ENCODE data around the gene GJA3.

DNA sequence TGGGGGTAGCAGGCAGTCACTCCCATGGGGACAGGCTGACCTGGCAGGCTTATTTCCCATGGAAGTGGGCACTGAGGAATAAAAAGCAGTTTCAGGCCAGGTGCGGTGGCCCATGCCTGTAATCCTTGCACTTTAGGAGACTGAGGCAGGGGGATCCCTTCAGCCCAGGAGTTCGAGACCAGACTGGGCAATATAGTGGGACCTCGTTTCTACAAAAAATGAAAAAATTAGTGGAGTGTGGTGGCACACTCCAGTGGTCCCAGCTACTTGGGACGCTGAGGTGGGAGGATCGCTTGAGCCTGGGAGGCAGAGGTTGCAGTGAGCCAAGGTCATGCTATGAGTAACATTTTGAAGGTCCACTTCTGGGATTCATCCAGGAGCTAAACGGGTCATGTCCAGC, 25.9 kb upstream of the GJA3 start:
- TF ChIP-seq POLR2A (IDR thresholded peaks at IDR 0.05) (no peak), EP300 (IDR thresholded peaks at IDR 0.05) (no peak)
- TF ChIP-seq, protein P1, sequence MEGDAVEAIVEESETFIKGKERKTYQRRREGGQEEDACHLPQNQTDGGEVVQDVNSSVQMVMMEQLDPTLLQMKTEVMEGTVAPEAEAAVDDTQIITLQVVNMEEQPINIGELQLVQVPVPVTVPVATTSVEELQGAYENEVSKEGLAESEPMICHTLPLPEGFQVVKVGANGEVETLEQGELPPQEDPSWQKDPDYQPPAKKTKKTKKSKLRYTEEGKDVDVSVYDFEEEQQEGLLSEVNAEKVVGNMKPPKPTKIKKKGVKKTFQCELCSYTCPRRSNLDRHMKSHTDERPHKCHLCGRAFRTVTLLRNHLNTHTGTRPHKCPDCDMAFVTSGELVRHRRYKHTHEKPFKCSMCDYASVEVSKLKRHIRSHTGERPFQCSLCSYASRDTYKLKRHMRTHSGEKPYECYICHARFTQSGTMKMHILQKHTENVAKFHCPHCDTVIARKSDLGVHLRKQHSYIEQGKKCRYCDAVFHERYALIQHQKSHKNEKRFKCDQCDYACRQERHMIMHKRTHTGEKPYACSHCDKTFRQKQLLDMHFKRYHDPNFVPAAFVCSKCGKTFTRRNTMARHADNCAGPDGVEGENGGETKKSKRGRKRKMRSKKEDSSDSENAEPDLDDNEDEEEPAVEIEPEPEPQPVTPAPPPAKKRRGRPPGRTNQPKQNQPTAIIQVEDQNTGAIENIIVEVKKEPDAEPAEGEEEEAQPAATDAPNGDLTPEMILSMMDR (IDR thresholded peaks at IDR 0.05) = no peak

All from ovary (tissue), 3 donors.